OCI-LY7 (cell line): ENCODE results near the gene RHOG.

Experiments
- EZH2phosphoT487 ChIP-seq: fragments of 200-600 bp; sonication (generic); IDR thresholded peaks from 2 replicates; pipeline ENCODE4 v1.6.1; 2018; ENCODE audit warnings: low read depth, borderline replicate concordance, mild to moderate bottlenecking, mixed run types, antibody characterized with exemption, low read length, moderate library complexity, mixed read lengths
- TF ChIP-seq, protein P1 (sequence below): fragments of 200-600 bp; sonication (generic); conservative IDR thresholded peaks from 2 replicates; pipeline ENCODE4 v1.5.1; 2014; ENCODE audit warnings: mild to moderate bottlenecking, antibody characterized with exemption, low read length, moderate library complexity, mixed read lengths

DNA sequence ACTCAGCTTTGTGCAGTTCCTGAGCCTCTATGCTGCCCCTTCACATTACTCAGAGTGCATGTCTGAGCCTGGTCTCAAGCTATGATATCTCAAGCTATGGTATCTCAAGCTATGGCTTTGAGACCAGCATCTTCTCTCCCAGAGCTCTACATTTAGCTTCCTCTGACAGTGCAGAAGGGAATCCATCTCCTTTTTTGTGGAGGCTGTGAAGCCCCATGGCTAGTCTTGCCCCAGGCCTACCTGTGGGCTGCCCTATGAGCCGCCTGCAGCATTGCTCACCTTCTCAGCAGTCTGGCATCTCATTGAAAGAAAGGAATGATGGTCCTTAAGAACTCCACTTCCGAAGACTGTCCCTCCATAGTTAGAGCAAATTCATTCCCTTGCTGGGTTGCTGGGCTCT, 19.8 kb downstream of the RHOG start:
- TF ChIP-seq EZH2phosphoT487 = no peak
- TF ChIP-seq, protein P1, sequence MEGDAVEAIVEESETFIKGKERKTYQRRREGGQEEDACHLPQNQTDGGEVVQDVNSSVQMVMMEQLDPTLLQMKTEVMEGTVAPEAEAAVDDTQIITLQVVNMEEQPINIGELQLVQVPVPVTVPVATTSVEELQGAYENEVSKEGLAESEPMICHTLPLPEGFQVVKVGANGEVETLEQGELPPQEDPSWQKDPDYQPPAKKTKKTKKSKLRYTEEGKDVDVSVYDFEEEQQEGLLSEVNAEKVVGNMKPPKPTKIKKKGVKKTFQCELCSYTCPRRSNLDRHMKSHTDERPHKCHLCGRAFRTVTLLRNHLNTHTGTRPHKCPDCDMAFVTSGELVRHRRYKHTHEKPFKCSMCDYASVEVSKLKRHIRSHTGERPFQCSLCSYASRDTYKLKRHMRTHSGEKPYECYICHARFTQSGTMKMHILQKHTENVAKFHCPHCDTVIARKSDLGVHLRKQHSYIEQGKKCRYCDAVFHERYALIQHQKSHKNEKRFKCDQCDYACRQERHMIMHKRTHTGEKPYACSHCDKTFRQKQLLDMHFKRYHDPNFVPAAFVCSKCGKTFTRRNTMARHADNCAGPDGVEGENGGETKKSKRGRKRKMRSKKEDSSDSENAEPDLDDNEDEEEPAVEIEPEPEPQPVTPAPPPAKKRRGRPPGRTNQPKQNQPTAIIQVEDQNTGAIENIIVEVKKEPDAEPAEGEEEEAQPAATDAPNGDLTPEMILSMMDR = no peak
